Nephron progenitor cell (in vitro differentiated cells): ENCODE results near the gene ROR2.

Experiments
- DNase-seq: peaks from one replicate; pipeline ENCODE4 v3.0.0; 2021
- H3K27ac Mint-ChIP-seq: 2 replicates; pipeline ENCODE4 v1.8.0; 2021; ENCODE audit warnings: mild to moderate bottlenecking, moderate library complexity, mixed read lengths
- H3K27me3 Mint-ChIP-seq: 2 replicates; pipeline ENCODE4 v1.8.0; 2021; ENCODE audit warnings: mild to moderate bottlenecking, low read depth, mixed read lengths; ENCODE audit not compliant: poor library complexity
- H3K36me3 Mint-ChIP-seq: 2 replicates; pipeline ENCODE4 v1.8.0; 2021; ENCODE audit warnings: low read depth, mixed read lengths
- H3K4me1 Mint-ChIP-seq: 2 replicates; pipeline ENCODE4 v1.8.0; 2021; ENCODE audit warnings: mixed read lengths
- H3K4me3 Mint-ChIP-seq: 2 replicates; pipeline ENCODE4 v1.8.0; 2021; ENCODE audit warnings: mild to moderate bottlenecking, moderate library complexity, mixed read lengths
- H3K9me3 Mint-ChIP-seq: 2 replicates; pipeline ENCODE4 v1.8.0; 2021; ENCODE audit warnings: mild to moderate bottlenecking, moderate library complexity, mixed read lengths
- CTCF ChIP-seq: fragments of 200-600 bp; sonication (generic); IDR thresholded peaks from 2 replicates; pipeline ENCODE4 v1.5.0; 2021; ENCODE audit warnings: antibody characterized with exemption

The ROR2 gene

GRCh38 chr9:91858213-91859030 is 91.6 kb downstream of the ROR2 start:
- Mint-ChIP-seq H3K4me1 (peaks cover 70% of the 10 kb centered on the region), H3K4me3 (peak overlapping the region; percentile 42), H3K27ac (peak overlapping the region; percentile 95), H3K9me3 (peaks cover 34% of the 10 kb centered on the region), H3K27me3 (peaks cover 5% of the 10 kb centered on the region), H3K36me3 (peaks cover 52% of the 10 kb centered on the region)
- TF ChIP-seq CTCF: no peak
- no peak for DNase-seq

GRCh38 chr9:91857291-91858212 is 92.5 kb downstream of the ROR2 start:
- peaks cover 70% of the 10 kb centered on the region for H3K4me1 Mint-ChIP-seq
- H3K27me3 Mint-ChIP-seq: peaks cover 5% of the 10 kb centered on the region
- peak overlapping the region; percentile 42 for H3K4me3 Mint-ChIP-seq
- H3K36me3 Mint-ChIP-seq: peaks cover 50% of the 10 kb centered on the region
- peak overlapping the region; percentile 95 for H3K27ac Mint-ChIP-seq
- H3K9me3 Mint-ChIP-seq: peaks cover 30% of the 10 kb centered on the region
- TF ChIP-seq CTCF: no peak
- DNase-seq: peak; percentile 71

- H3K4me1 Mint-ChIP-seq: peaks cover 75% of the 10 kb centered on the region
- no peak for DNase-seq
- peaks cover 3% of the 10 kb centered on the region for H3K27me3 Mint-ChIP-seq
- TF ChIP-seq CTCF: no peak
- no peak overlapping the region for H3K4me3 Mint-ChIP-seq
- peaks cover 50% of the 10 kb centered on the region for H3K36me3 Mint-ChIP-seq
- H3K9me3 Mint-ChIP-seq: peaks cover 22% of the 10 kb centered on the region
- H3K27ac Mint-ChIP-seq: peak overlapping the region; percentile 95
Measured at GRCh38 chr9:91856419-91856818, 93.6 kb downstream of the ROR2 start.

GRCh38 chr9:91855196-91855595 is 94.8 kb downstream of the ROR2 start:
- Mint-ChIP-seq H3K9me3 (peaks cover 12% of the 10 kb centered on the region), H3K4me3 (no peak overlapping the region), H3K4me1 (peaks cover 86% of the 10 kb centered on the region), H3K27me3 (peaks cover 3% of the 10 kb centered on the region), H3K36me3 (peaks cover 49% of the 10 kb centered on the region), H3K27ac (peak overlapping the region; percentile 83)
- no peak for DNase-seq
- no peak for TF ChIP-seq CTCF

- Mint-ChIP-seq H3K9me3 (no peaks in the 10 kb centered on the region), H3K27ac (peak overlapping the region; percentile 75), H3K4me3 (no peak overlapping the region), H3K36me3 (peaks cover 50% of the 10 kb centered on the region), H3K4me1 (peaks cover 97% of the 10 kb centered on the region), H3K27me3 (peaks cover 3% of the 10 kb centered on the region)
- no peak for DNase-seq
- no peak for TF ChIP-seq CTCF
Measured at GRCh38 chr9:91852801-91853347, 97.2 kb downstream of the ROR2 start.
